GM21528 (cell line): ENCODE results near the gene R3HDML.

ENCODE experiments used
- ATAC-seq: cut with Tn5 transposase; IDR thresholded peaks from one replicate; pipeline ENCODE4 v1.9.1; 2021; ENCODE audit warnings: mild to moderate bottlenecking, moderate library complexity; ENCODE audit not compliant: unreplicated experiment, low FRiP score

The R3HDML gene

GRCh38 chr20:44358776-44359175 lies 21.9 kb downstream of the R3HDML start:
- ATAC-seq = no peak

- no peak for ATAC-seq
These were observed 23.4 kb downstream of the R3HDML start for GRCh38 chr20:44360221-44360620.

- ATAC-seq = no peak
These were observed 24.2 kb downstream of the R3HDML start for GRCh38 chr20:44361021-44361420.

- no peak for ATAC-seq
These were observed 25.7 kb downstream of the R3HDML start for GRCh38 chr20:44362466-44362940.

- no peak for ATAC-seq
These were observed 27.2 kb downstream of the R3HDML start for GRCh38 chr20:44364068-44364467.

- no peak for ATAC-seq
These were observed 27.9 kb downstream of the R3HDML start for GRCh38 chr20:44364780-44365179.

- no peak for ATAC-seq
These were observed 30.9 kb downstream of the R3HDML start for GRCh38 chr20:44367746-44368145.

- ATAC-seq = no peak
These were observed 33.9 kb downstream of the R3HDML start for GRCh38 chr20:44370639-44371218.

GRCh38 chr20:44382641-44383040 lies 45.8 kb downstream of the R3HDML start:
- ATAC-seq = no peak

GRCh38 chr20:44384423-44385027 lies 47.7 kb downstream of the R3HDML start:
- no peak for ATAC-seq

GRCh38 chr20:44388466-44389023 lies 51.7 kb downstream of the R3HDML start:
- ATAC-seq = no peak

- ATAC-seq = no peak
These were observed 53.0 kb downstream of the R3HDML start for GRCh38 chr20:44389871-44390270.

GRCh38 chr20:44390280-44390679 lies 53.4 kb downstream of the R3HDML start:
- no peak for ATAC-seq

GRCh38 chr20:44392088-44392775 lies 55.4 kb downstream of the R3HDML start:
- no peak for ATAC-seq

GRCh38 chr20:44392776-44393607 lies 56.1 kb downstream of the R3HDML start:
- no peak for ATAC-seq

- no peak for ATAC-seq
These were observed 57.0 kb downstream of the R3HDML start for GRCh38 chr20:44393608-44394451.

- ATAC-seq = no peak
These were observed 57.5 kb downstream of the R3HDML start for GRCh38 chr20:44394452-44394701.

- no peak for ATAC-seq
These were observed 58.0 kb downstream of the R3HDML start for GRCh38 chr20:44394702-44395460.
